ENCODE data around the gene PCTP. TPM values are rescaled to one million over a fixed set of nuclear protein-coding genes. Genes with fewer than 3 reads are reported as not detected.

PCTP gene
- total RNA-seq, 3 donors from 2014 or later, result 19.3 to 29.4 (median 25.0) TPM

DNA sequence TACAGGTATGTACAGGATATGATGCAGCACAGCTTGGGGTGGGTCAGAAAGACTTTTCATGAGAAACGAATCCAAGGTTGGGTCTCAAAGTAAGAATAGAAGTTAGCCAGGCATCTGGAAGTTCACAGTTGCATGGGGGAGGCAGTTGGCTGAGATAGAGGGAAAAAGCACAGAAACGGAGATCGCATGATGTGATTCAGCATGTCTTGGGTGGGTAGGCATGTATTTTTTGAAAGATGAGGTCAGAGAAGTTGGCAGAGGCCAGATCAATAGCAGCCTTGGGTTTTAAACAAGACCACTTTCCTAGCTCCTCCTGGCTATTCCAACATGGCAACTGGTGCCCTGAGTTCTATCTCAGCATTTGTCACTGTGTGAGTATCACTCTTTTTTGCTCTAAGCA, 67.2 kb downstream of the PCTP start:
- TF ChIP-seq, protein P1, sequence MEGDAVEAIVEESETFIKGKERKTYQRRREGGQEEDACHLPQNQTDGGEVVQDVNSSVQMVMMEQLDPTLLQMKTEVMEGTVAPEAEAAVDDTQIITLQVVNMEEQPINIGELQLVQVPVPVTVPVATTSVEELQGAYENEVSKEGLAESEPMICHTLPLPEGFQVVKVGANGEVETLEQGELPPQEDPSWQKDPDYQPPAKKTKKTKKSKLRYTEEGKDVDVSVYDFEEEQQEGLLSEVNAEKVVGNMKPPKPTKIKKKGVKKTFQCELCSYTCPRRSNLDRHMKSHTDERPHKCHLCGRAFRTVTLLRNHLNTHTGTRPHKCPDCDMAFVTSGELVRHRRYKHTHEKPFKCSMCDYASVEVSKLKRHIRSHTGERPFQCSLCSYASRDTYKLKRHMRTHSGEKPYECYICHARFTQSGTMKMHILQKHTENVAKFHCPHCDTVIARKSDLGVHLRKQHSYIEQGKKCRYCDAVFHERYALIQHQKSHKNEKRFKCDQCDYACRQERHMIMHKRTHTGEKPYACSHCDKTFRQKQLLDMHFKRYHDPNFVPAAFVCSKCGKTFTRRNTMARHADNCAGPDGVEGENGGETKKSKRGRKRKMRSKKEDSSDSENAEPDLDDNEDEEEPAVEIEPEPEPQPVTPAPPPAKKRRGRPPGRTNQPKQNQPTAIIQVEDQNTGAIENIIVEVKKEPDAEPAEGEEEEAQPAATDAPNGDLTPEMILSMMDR (IDR thresholded peaks at IDR 0.05), result no peak
- TF ChIP-seq POLR2A (IDR thresholded peaks at IDR 0.05) (no peak), POLR2AphosphoS5 (IDR thresholded peaks at IDR 0.05) (no peak)
- no peak for DNase-seq (ENCODE audit: low spot score in 2 of 2)
- Histone ChIP-seq H3K27ac (no peak overlapping the region), H3K4me1 (no peaks in the 10 kb centered on the region), H3K27me3 (no peaks in the 10 kb centered on the region), H3K4me3 (no peak overlapping the region), H3K36me3 (no peaks in the 10 kb centered on the region), H3K9me3 (peaks cover 0 to 8% of the 10 kb centered on the region in 2 donors)
- intact Hi-C loops (cut with DNase I; ENCODE audit: low total_unique reads), result no loop called here

DNA sequence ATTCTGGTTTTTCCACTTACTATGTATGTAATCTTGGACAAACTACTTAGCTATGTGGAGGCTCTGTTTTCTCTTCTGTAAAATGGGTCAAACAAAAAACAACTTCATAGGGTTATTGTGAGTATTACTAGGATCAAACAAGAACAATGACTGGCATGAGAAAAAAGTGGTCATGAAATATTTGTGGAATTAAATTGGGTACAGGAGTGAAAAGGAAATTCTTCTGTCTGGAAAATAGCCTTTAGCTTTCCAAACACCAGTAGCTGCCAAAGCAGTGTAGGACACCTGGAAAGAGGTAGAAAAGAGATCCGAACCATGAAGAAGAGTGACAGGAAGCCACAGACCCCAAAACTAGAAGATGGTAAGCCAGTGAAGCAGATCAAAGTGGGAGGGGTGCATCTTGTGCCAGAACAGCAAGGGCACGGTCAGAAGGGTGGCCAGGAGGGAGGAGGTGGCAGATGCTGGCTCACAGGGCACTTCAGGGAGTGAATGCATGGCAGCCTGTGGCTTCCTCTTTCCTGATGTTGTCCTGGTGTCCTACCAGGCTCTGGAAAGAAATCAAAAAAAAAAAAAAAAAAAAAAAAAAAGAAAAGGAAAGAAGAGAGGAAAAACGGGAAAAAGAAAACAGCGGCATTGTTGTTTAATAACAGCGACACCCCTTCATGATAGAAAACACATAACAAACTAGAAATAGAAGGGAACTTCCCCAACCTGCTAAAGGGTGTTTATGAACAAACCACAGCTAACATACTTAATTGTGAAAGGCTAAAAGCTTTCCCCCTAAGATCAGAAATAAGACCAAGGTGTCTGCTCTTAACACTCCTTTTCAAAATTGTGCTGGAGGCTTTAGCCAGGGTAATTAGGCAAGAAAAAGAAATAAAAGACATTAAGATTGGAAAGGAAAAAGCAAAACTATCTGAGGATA, 67.9 kb downstream of the PCTP start:
- DNase-seq (ENCODE audit: low spot score in 2 of 2), result no peak
- peaks cover 0 to 8% of the 10 kb centered on the region in 2 donors for H3K9me3 ChIP-seq
- H3K4me3 ChIP-seq, result no peak overlapping the region
- intact Hi-C loops (cut with DNase I; ENCODE audit: low total_unique reads), result no loop called here
- no peak overlapping the region for H3K27ac ChIP-seq
- TF ChIP-seq, protein P1 (IDR thresholded peaks at IDR 0.05), result no peak
- TF ChIP-seq POLR2AphosphoS5 (IDR thresholded peaks at IDR 0.05) (no peak), POLR2A (IDR thresholded peaks at IDR 0.05) (no peak)
- no peaks in the 10 kb centered on the region for H3K36me3 ChIP-seq
- H3K4me1 ChIP-seq, result no peaks in the 10 kb centered on the region
- H3K27me3 ChIP-seq, result no peaks in the 10 kb centered on the region

DNA sequence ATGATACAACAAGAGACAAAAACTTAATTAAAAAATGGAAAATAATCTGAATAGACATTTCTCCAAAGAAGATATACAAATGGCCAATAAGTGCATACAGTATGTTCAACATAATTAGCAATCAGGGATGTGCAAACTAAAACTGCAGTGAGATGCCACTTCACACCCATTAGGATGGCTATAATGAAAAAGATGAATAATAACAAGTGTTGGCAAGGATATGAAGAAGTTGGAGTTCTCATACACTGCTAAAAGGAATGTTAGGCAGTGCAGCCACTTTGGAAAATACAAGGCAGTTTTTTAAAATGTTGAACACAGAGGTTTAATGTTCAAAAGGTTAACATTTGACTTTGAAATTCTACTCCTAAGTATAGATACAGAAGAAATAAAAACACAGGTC, 69.8 kb downstream of the PCTP start:
- DNase-seq (ENCODE audit: low spot score in 2 of 2), result no peak
- Histone ChIP-seq H3K4me3 (no peak overlapping the region), H3K27ac (no peak overlapping the region), H3K4me1 (no peaks in the 10 kb centered on the region), H3K9me3 (peaks cover 0 to 8% of the 10 kb centered on the region in 2 donors), H3K27me3 (no peaks in the 10 kb centered on the region), H3K36me3 (no peaks in the 10 kb centered on the region)
- TF ChIP-seq, protein P1 (IDR thresholded peaks at IDR 0.05), result no peak
- TF ChIP-seq POLR2AphosphoS5 (IDR thresholded peaks at IDR 0.05) (no peak), POLR2A (IDR thresholded peaks at IDR 0.05) (no peak)
- intact Hi-C loops (cut with DNase I; ENCODE audit: low total_unique reads), result no loop called here

DNA sequence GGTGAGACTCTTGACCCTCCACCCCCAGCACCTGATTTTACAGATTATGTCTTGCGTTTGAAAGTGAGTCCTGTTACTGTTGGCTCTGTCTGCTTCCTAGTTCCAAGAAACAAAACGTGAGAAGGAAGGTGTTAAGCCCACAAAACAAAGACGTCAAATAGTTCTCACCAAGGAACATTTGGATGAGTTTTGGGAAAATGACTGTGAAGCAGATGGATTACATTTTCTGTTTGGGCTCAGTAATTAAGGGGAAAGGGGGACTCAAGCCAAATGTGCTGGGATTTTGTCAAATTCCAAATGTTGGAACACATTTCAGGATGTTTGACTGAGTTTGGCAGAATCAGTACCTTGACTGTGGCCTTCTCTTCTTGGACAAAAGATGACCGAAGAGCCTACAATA, 71.2 kb downstream of the PCTP start:
- peaks cover 0 to 8% of the 10 kb centered on the region in 2 donors for H3K9me3 ChIP-seq
- H3K36me3 ChIP-seq, result no peaks in the 10 kb centered on the region
- H3K4me1 ChIP-seq, result no peaks in the 10 kb centered on the region
- no peak overlapping the region for H3K4me3 ChIP-seq
- DNase-seq (ENCODE audit: low spot score in 2 of 2), result no peak
- H3K27me3 ChIP-seq, result no peaks in the 10 kb centered on the region
- H3K27ac ChIP-seq, result no peak overlapping the region
- TF ChIP-seq, protein P1 (IDR thresholded peaks at IDR 0.05), result no peak
- no peak for TF ChIP-seq POLR2AphosphoS5 (IDR thresholded peaks at IDR 0.05)
- no peak for TF ChIP-seq POLR2A (IDR thresholded peaks at IDR 0.05)
- intact Hi-C loops (cut with DNase I; ENCODE audit: low total_unique reads), result no loop called here

DNA sequence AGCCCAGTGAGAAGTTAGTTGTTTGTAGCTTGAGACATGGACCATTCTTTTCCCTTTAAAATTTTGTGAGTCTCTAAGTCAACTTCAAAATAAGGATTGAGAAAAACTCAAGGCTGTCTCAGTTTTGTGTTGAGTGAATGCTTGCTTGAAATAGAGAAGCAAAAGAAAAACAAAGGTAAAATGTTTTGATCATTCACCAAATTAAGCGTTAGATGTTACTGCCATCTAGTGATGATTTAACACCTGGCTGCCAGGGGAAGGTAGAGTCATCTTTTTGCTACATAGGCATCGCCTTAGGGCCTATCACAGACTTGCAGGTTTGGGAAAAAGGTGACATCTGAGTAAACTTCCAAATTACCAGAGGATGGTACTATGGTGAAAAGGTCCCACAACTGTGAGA, 74.4 kb downstream of the PCTP start:
- Histone ChIP-seq H3K36me3 (no peaks in the 10 kb centered on the region), H3K27ac (no peak overlapping the region), H3K4me1 (no peaks in the 10 kb centered on the region), H3K4me3 (no peak overlapping the region), H3K9me3 (peaks cover 0 to 6% of the 10 kb centered on the region in 2 donors), H3K27me3 (no peaks in the 10 kb centered on the region)
- TF ChIP-seq POLR2A (IDR thresholded peaks at IDR 0.05) (no peak), POLR2AphosphoS5 (IDR thresholded peaks at IDR 0.05) (no peak)
- TF ChIP-seq, protein P1 (IDR thresholded peaks at IDR 0.05), result peak in 1 of 3 donors; percentile 22
- DNase-seq (ENCODE audit: low spot score in 2 of 2), result no peak
- intact Hi-C loops (cut with DNase I; ENCODE audit: low total_unique reads), result no loop called here
